ENCODE data around the gene CFAP90.

Gene CFAP90

GRCh38 chr5:7823594-7823993, 27.3 kb downstream of the CFAP90 start:
- H3K9me2 ChIP-seq (replicated peaks; ENCODE audit: control insufficient read depth, low read length): no peaks in the 10 kb centered on the region
- H3K4me3 ChIP-seq (ENCODE audit: low read length): no peak overlapping the region
- H3K36me3 ChIP-seq (ENCODE audit: control insufficient read depth, low read length): no peaks in the 10 kb centered on the region
- no peak overlapping the region for H3K27ac ChIP-seq (ENCODE audit: low read depth, low read length)
- no peaks in the 10 kb centered on the region for H3K27me3 ChIP-seq (ENCODE audit: control insufficient read depth, low read length)
- H3K9me3 ChIP-seq (ENCODE audit: control insufficient read depth, insufficient read depth, low read length): no peaks in the 10 kb centered on the region
- H3F3A ChIP-seq (ENCODE audit: control insufficient read depth, insufficient read depth): no peaks in the 10 kb centered on the region
- no peaks in the 10 kb centered on the region for H4K20me1 ChIP-seq (ENCODE audit: control insufficient read depth, insufficient read depth, low read depth, low read length)
- H3K4me1 ChIP-seq (ENCODE audit: control insufficient read depth, low read length): no peaks in the 10 kb centered on the region
- TF ChIP-seq EZH2phosphoT487 (IDR thresholded peaks at IDR 0.05; ENCODE audit: borderline replicate concordance, low read length) (no peak), CTCF (IDR thresholded peaks at IDR 0.05; ENCODE audit: low read depth, low read length, poor library complexity, severe bottlenecking) (no peak)
- no peaks in the 10 kb centered on the region for H3K79me2 ChIP-seq (ENCODE audit: control insufficient read depth, low read length)
- H3K4me2 ChIP-seq (ENCODE audit: low read length): no peak overlapping the region

- Histone ChIP-seq H3K79me2 (ENCODE audit: control insufficient read depth, low read length) (no peaks in the 10 kb centered on the region), H3F3A (ENCODE audit: control insufficient read depth, insufficient read depth) (no peaks in the 10 kb centered on the region), H3K27me3 (ENCODE audit: control insufficient read depth, low read length) (no peaks in the 10 kb centered on the region), H3K27ac (ENCODE audit: low read depth, low read length) (no peak overlapping the region), H3K4me2 (ENCODE audit: low read length) (no peak overlapping the region), H4K20me1 (ENCODE audit: control insufficient read depth, insufficient read depth, low read depth, low read length) (no peaks in the 10 kb centered on the region), H3K4me1 (ENCODE audit: control insufficient read depth, low read length) (no peaks in the 10 kb centered on the region), H3K4me3 (ENCODE audit: low read length) (no peak overlapping the region), H3K9me2 (replicated peaks; ENCODE audit: control insufficient read depth, low read length) (no peaks in the 10 kb centered on the region), H3K9me3 (ENCODE audit: control insufficient read depth, insufficient read depth, low read length) (no peaks in the 10 kb centered on the region), H3K36me3 (ENCODE audit: control insufficient read depth, low read length) (no peaks in the 10 kb centered on the region)
- TF ChIP-seq CTCF (IDR thresholded peaks at IDR 0.05; ENCODE audit: low read depth, low read length, poor library complexity, severe bottlenecking): no peak
- TF ChIP-seq EZH2phosphoT487 (IDR thresholded peaks at IDR 0.05; ENCODE audit: borderline replicate concordance, low read length): no peak
These were observed 28.5 kb downstream of the CFAP90 start for GRCh38 chr5:7822449-7822848.

- Histone ChIP-seq H3K9me2 (replicated peaks; ENCODE audit: control insufficient read depth, low read length) (no peaks in the 10 kb centered on the region), H3K9me3 (ENCODE audit: control insufficient read depth, insufficient read depth, low read length) (no peaks in the 10 kb centered on the region), H3K4me3 (ENCODE audit: low read length) (no peak overlapping the region), H3K4me1 (ENCODE audit: control insufficient read depth, low read length) (0 out of 2 replicates have a peak, but pooled peaks cover 4% of the 10 kb centered on the region), H3K4me2 (ENCODE audit: low read length) (no peak overlapping the region), H3K27me3 (ENCODE audit: control insufficient read depth, low read length) (no peaks in the 10 kb centered on the region), H3K36me3 (ENCODE audit: control insufficient read depth, low read length) (no peaks in the 10 kb centered on the region), H3F3A (ENCODE audit: control insufficient read depth, insufficient read depth) (no peaks in the 10 kb centered on the region), H3K79me2 (ENCODE audit: control insufficient read depth, low read length) (no peaks in the 10 kb centered on the region), H4K20me1 (ENCODE audit: control insufficient read depth, insufficient read depth, low read depth, low read length) (no peaks in the 10 kb centered on the region), H3K27ac (ENCODE audit: low read depth, low read length) (no peak overlapping the region)
- no peak for TF ChIP-seq EZH2phosphoT487 (IDR thresholded peaks at IDR 0.05; ENCODE audit: borderline replicate concordance, low read length)
- peak; percentile 19 for TF ChIP-seq CTCF (IDR thresholded peaks at IDR 0.05; ENCODE audit: low read depth, low read length, poor library complexity, severe bottlenecking)
These were observed 34.4 kb downstream of the CFAP90 start for GRCh38 chr5:7816535-7816901.
